ENCODE data around the gene NR6A1. TPM values are rescaled to one million over a fixed set of nuclear protein-coding genes. Genes with fewer than 3 reads are reported as not detected.

NR6A1 gene
- total RNA-seq, 5 donors from 2014 or later (not counting 1 experiment from before 2014, with no cell fraction given): 0.19 to 0.50 (median 0.40) TPM; not detected in 1

DNA sequence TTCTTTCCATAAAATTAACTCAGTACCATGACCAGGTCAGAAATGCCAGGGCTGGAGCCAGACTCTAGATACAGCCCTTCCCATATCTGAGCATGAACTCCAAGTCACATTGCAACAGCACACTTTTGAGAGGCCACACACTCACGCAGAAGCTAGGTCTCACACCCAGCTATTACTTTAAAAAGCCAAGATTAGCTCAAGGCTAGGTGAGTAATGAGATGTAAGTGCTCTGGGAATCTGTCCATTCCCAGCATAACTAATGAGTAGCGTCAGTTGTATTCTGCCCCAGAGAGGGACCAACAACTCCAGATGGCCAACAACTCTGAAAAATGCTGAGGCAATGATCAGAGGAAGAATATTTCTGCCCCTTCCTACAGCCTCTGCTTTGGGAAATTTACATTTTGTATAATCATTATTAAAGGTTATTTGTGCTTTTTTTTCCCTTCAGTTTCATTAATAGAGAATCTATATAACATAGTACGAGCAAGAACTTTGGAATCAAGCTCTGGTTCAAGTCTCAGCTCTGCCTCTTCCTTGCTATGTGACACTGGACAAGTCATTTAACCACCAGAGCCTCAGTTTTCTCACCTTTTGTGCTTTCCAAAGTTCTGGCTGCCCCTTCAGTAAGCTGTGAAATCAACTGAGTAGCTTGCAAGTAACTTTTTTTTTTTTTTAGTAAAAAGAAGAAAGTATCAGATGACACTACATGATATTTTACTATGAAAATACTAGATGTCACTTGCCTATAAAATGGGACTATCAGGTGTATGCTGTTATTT, 118.3 kb downstream of the NR6A1 start:
- H3K4me3 ChIP-seq (ENCODE audit: control insufficient read depth in 1 of 2, extremely low read depth in 1 of 2, low read length in 1 of 2): no peak overlapping the region
- Mint-ChIP-seq H3K36me3 (no peaks in the 10 kb centered on the region), H3K9me3 (no peaks in the 10 kb centered on the region), H3K27me3 (no peaks in the 10 kb centered on the region), H3K27ac (no peak overlapping the region), H3K4me1 (peaks cover 0 to 4% (median 2%) of the 10 kb centered on the region in 3 donors), H3K4me3 (no peak overlapping the region)
- no peaks in the 10 kb centered on the region for H3K9me3 ChIP-seq
- WGBS (ENCODE audit: insufficient coverage): 100% methylated on average over 1 of the region's 3 CpGs
- H3K36me3 ChIP-seq (ENCODE audit: control insufficient read depth in 2 of 2, extremely low read depth in 1 of 2, insufficient read depth in 1 of 2, low read length in 1 of 2): no peaks in the 10 kb centered on the region
- no peak for DNase-seq
- POLR2A ChIA-PET: no interaction called here
- H3K27ac ChIP-seq (ENCODE audit: low read length): no peak overlapping the region
- ATAC-seq (replicated peaks in 1 of 4): no peak
- CTCF ChIA-PET: interaction anchor here in 1 of 2 donors (1.0 kb wide), 1 partner anchor 16 kb away, joined by 3 read pairs; no protein-coding TSS in a partner anchor
- no peaks in the 10 kb centered on the region for H3K4me1 ChIP-seq (ENCODE audit: control insufficient read depth in 1 of 2, extremely low read depth in 1 of 2, insufficient read depth in 2 of 2, low read length in 2 of 2)
- no peaks in the 10 kb centered on the region for H3K27me3 ChIP-seq (replicated peaks in 1 of 2; ENCODE audit: control insufficient read depth in 2 of 2, extremely low read depth in 1 of 2, insufficient read depth in 2 of 2, low read length in 1 of 2)

DNA sequence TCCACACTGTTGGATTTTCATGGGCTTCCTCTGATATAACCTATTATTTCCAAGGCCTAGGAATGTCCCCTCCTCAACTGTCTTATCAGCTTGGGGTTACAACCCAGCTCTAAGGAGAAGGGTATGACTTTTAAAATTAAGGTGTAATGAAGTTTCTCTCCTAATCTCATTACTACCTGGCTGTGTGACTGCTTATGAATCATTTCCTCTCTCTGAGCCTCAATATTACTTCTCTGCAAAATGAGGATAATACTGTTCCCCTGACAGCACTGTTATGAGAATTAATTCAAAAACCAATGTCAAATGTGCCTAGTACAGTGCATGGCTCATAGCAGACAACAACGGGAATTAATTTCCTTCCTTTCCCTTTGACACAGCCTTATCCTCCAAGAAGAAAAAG, 118.9 kb downstream of the NR6A1 start:
- no peaks in the 10 kb centered on the region for H3K36me3 ChIP-seq (ENCODE audit: control insufficient read depth in 2 of 2, extremely low read depth in 1 of 2, insufficient read depth in 1 of 2, low read length in 1 of 2)
- Mint-ChIP-seq H3K27me3 (no peaks in the 10 kb centered on the region), H3K9me3 (no peaks in the 10 kb centered on the region), H3K4me3 (no peak overlapping the region), H3K27ac (no peak overlapping the region), H3K36me3 (no peaks in the 10 kb centered on the region), H3K4me1 (peaks cover 0 to 2% (median 0%) of the 10 kb centered on the region in 3 donors)
- H3K27me3 ChIP-seq (replicated peaks in 1 of 2; ENCODE audit: control insufficient read depth in 2 of 2, extremely low read depth in 1 of 2, insufficient read depth in 2 of 2, low read length in 1 of 2): no peaks in the 10 kb centered on the region
- H3K27ac ChIP-seq (ENCODE audit: low read length): no peak overlapping the region
- DNase-seq (no peak), ATAC-seq (replicated peaks in 1 of 4) (no peak)
- WGBS (ENCODE audit: insufficient coverage): 92% methylated on average over 1 of the region's 1 CpG
- no peak overlapping the region for H3K4me3 ChIP-seq (ENCODE audit: control insufficient read depth in 1 of 2, extremely low read depth in 1 of 2, low read length in 1 of 2)
- ChIA-PET POLR2A (no interaction called here), CTCF (no interaction called here)
- H3K9me3 ChIP-seq: no peaks in the 10 kb centered on the region
- H3K4me1 ChIP-seq (ENCODE audit: control insufficient read depth in 1 of 2, extremely low read depth in 1 of 2, insufficient read depth in 2 of 2, low read length in 2 of 2): no peaks in the 10 kb centered on the region

DNA sequence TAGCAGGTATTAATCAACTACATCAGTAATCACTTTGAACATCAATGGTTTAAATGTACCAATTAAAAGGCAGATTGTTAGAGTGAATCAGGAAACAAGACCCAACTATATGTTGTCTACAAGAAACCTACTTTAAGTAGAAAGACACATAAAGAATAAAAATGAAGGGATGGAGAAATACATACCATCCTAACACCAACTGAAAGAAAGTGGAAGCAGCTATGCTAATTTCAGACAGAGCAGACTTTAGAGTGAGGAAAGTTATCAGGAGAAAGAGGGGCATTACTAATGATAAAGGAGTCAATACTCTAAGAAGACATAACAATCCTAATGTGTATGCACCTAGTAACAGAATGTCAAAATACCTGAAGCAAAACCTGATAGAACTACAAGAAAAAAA, 125.8 kb downstream of the NR6A1 start:
- ATAC-seq (replicated peaks in 1 of 4): no peak
- POLR2A ChIA-PET: no interaction called here

DNA sequence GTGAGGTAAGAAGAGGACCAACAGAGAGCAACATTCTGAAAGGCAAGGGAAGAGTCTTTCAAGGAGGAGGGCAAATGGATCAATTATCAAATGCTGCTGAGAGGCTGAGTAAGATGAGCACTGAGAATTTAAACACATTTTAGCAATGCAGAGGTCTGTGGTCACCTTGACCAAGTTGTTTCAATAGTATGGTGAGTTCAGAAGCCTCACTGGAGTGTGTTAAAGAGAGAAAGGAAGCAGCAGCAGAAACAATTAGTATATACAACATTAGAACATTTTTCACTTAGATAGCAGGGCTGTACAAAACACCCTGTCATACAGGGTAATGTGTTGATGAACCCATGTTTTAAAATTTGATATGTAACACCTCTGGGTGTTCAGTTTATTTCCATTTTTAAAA, 131.5 kb downstream of the NR6A1 start:
- ATAC-seq (replicated peaks in 1 of 4): no peak
- Histone ChIP-seq H3K9me3 (no peaks in the 10 kb centered on the region), H3K4me3 (ENCODE audit: control insufficient read depth in 1 of 2, extremely low read depth in 1 of 2, low read length in 1 of 2) (no peak overlapping the region), H3K27me3 (replicated peaks in 1 of 2; ENCODE audit: control insufficient read depth in 2 of 2, extremely low read depth in 1 of 2, insufficient read depth in 2 of 2, low read length in 1 of 2) (peaks cover 0 to 7% of the 10 kb centered on the region in 2 experiments), H3K4me1 (ENCODE audit: control insufficient read depth in 1 of 2, extremely low read depth in 1 of 2, insufficient read depth in 2 of 2, low read length in 2 of 2) (no peaks in the 10 kb centered on the region), H3K36me3 (ENCODE audit: control insufficient read depth in 2 of 2, extremely low read depth in 1 of 2, insufficient read depth in 1 of 2, low read length in 1 of 2) (no peaks in the 10 kb centered on the region), H3K27ac (ENCODE audit: low read length) (no peak overlapping the region)
- Mint-ChIP-seq H3K27ac (no peak overlapping the region), H3K4me1 (no peaks in the 10 kb centered on the region), H3K4me3 (no peak overlapping the region), H3K9me3 (no peaks in the 10 kb centered on the region), H3K36me3 (no peaks in the 10 kb centered on the region), H3K27me3 (peaks cover 7 to 29% of the 10 kb centered on the region in 2 donors)
- POLR2A ChIA-PET: no interaction called here
- CTCF ChIA-PET: no interaction called here
- no peak for DNase-seq

More for the DNA sequence above, 125.8 kb downstream of the NR6A1 start:
- no peaks in the 10 kb centered on the region for H3K36me3 ChIP-seq (ENCODE audit: control insufficient read depth in 2 of 2, extremely low read depth in 1 of 2, insufficient read depth in 1 of 2, low read length in 1 of 2)
- no peak overlapping the region for H3K4me3 Mint-ChIP-seq
- H3K36me3 Mint-ChIP-seq: peaks cover 7% of the 10 kb centered on the region
- no peak overlapping the region for H3K4me3 ChIP-seq (ENCODE audit: control insufficient read depth in 1 of 2, extremely low read depth in 1 of 2, low read length in 1 of 2)
- CTCF ChIA-PET: no interaction called here
- no peak overlapping the region for H3K27ac ChIP-seq (ENCODE audit: low read length)
- H3K4me1 Mint-ChIP-seq: no peaks in the 10 kb centered on the region
- no peak for DNase-seq
- H3K27ac Mint-ChIP-seq: no peak overlapping the region
- H3K4me1 ChIP-seq (ENCODE audit: control insufficient read depth in 1 of 2, extremely low read depth in 1 of 2, insufficient read depth in 2 of 2, low read length in 2 of 2): no peaks in the 10 kb centered on the region
- peaks cover 0 to 11% (median 8%) of the 10 kb centered on the region in 3 donors for H3K9me3 Mint-ChIP-seq
- H3K9me3 ChIP-seq: no peaks in the 10 kb centered on the region
- peaks cover 0 to 7% of the 10 kb centered on the region in 2 experiments for H3K27me3 ChIP-seq (replicated peaks in 1 of 2; ENCODE audit: control insufficient read depth in 2 of 2, extremely low read depth in 1 of 2, insufficient read depth in 2 of 2, low read length in 1 of 2)
- H3K27me3 Mint-ChIP-seq: peaks cover 8 to 10% of the 10 kb centered on the region in 2 donors

DNA sequence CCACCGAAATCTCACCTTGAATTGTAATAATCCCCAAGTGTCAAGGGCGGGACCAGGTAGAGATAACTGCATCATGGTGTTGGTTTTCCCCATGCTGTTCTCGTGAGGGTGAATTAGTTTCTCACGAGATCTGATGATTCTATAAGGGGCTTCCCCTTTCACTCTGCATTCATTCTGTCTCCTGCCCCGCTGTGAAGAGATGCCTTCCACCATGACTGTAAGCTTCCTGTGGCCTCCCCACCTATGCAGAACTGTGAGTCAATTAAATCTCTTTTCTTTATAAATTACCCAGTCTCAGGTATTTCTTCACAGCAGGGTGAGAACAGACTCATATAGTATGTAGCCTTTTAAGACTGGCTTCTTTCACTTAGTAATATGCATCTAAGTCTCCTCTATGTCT, 135.8 kb downstream of the NR6A1 start:
- CTCF ChIA-PET: no interaction called here
- H3K27ac Mint-ChIP-seq: no peak overlapping the region
- H3K36me3 Mint-ChIP-seq: no peaks in the 10 kb centered on the region
- no peaks in the 10 kb centered on the region for H3K4me1 Mint-ChIP-seq
- no peaks in the 10 kb centered on the region for H3K27me3 ChIP-seq (replicated peaks in 1 of 2; ENCODE audit: control insufficient read depth in 2 of 2, extremely low read depth in 1 of 2, insufficient read depth in 2 of 2, low read length in 1 of 2)
- H3K27ac ChIP-seq (ENCODE audit: low read length): no peak overlapping the region
- H3K9me3 Mint-ChIP-seq: no peaks in the 10 kb centered on the region
- no peaks in the 10 kb centered on the region for H3K9me3 ChIP-seq
- H3K36me3 ChIP-seq (ENCODE audit: control insufficient read depth in 2 of 2, extremely low read depth in 1 of 2, insufficient read depth in 1 of 2, low read length in 1 of 2): no peaks in the 10 kb centered on the region
- POLR2A ChIA-PET: no interaction called here
- ATAC-seq (replicated peaks in 1 of 4) (no peak), DNase-seq (no peak)
- no peaks in the 10 kb centered on the region for H3K4me1 ChIP-seq (ENCODE audit: control insufficient read depth in 1 of 2, extremely low read depth in 1 of 2, insufficient read depth in 2 of 2, low read length in 2 of 2)
- no peak overlapping the region for H3K4me3 ChIP-seq (ENCODE audit: control insufficient read depth in 1 of 2, extremely low read depth in 1 of 2, low read length in 1 of 2)
- peaks cover 9 to 26% of the 10 kb centered on the region in 2 donors for H3K27me3 Mint-ChIP-seq
- no peak overlapping the region for H3K4me3 Mint-ChIP-seq
- 60% methylated on average over 1 of the region's 5 CpGs for WGBS (ENCODE audit: insufficient coverage)

DNA sequence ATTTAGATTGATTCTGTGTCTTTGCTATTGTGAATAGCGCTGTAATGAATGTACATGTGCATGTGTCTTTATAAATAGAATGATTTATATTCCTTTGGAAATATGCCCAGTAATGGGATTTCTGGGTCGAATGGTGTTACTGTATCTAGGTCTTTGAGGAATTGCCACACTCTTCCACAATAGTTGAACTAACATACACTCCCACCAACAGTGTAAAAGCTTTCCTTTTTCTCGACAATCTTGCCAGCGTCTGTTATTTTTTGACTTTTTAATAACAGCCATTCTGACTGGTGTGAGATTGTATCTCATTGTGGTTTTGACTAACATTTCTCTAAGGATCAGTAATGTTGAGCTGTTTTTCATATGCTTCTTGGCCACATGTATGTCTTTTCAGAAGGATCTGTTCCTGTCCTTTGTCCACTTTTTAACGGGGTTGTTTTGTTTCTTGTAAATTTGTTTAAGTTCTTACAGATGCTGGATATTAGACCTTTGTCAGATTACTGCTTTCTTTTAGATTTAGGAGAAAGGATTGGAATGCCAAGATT, 139.0 kb downstream of the NR6A1 start:
- H3K27me3 ChIP-seq (replicated peaks in 1 of 2; ENCODE audit: control insufficient read depth in 2 of 2, extremely low read depth in 1 of 2, insufficient read depth in 2 of 2, low read length in 1 of 2): no peaks in the 10 kb centered on the region
- no peaks in the 10 kb centered on the region for H3K36me3 Mint-ChIP-seq
- no peak overlapping the region for H3K4me3 Mint-ChIP-seq
- peaks cover 9 to 15% of the 10 kb centered on the region in 2 donors for H3K27me3 Mint-ChIP-seq
- H3K27ac Mint-ChIP-seq: no peak overlapping the region
- DNase-seq (no peak), ATAC-seq (replicated peaks in 1 of 4) (no peak)
- WGBS (ENCODE audit: insufficient coverage): 13% methylated on average over 1 of the region's 5 CpGs
- ChIA-PET CTCF (no interaction called here), POLR2A (no interaction called here)
- H3K4me1 Mint-ChIP-seq: no peaks in the 10 kb centered on the region
- H3K4me1 ChIP-seq (ENCODE audit: control insufficient read depth in 1 of 2, extremely low read depth in 1 of 2, insufficient read depth in 2 of 2, low read length in 2 of 2): no peaks in the 10 kb centered on the region
- no peaks in the 10 kb centered on the region for H3K36me3 ChIP-seq (ENCODE audit: control insufficient read depth in 2 of 2, extremely low read depth in 1 of 2, insufficient read depth in 1 of 2, low read length in 1 of 2)
- no peaks in the 10 kb centered on the region for H3K9me3 ChIP-seq
- H3K9me3 Mint-ChIP-seq: no peaks in the 10 kb centered on the region
- H3K27ac ChIP-seq (ENCODE audit: low read length): no peak overlapping the region
- no peak overlapping the region for H3K4me3 ChIP-seq (ENCODE audit: control insufficient read depth in 1 of 2, extremely low read depth in 1 of 2, low read length in 1 of 2)
